Caco-2 (cell line): ENCODE measurements around the gene INO80D. TPM values are rescaled to one million over a fixed set of nuclear protein-coding genes. Genes with fewer than 3 reads are reported as not detected.

Experiments
- BruUV-seq: library from RNA; stranded (reverse); fragments of 400-500 nt; replicated peaks from 2 replicates; lab custom pipeline; 2021; lab: Mats Ljungman, UMichigan
- CTCF ChIA-PET: fragments of 300-600 bp; sonication (Branson Sonifier 250); formaldehyde crosslinking; loops from one replicate; lab custom pipeline; 2022; ENCODE audit warnings: antibody characterized with exemption; lab: Charles Lee
- POLR2A ChIA-PET: fragments of 300-600 bp; sonication (Branson Sonifier 250); formaldehyde crosslinking; loops from one replicate; lab custom pipeline; 2022; ENCODE audit warnings: antibody characterized with exemption; lab: Charles Lee
- DNase-seq, 2 experiments: peaks; one replicate each; pipeline versions ENCODE4 v3.0.0 to v3.0.0-alpha.2; 2020 to 2022
- H3K27me3 ChIP-seq: replicated peaks from 2 replicates; pipeline ENCODE4 v1.6.0; 2011; ENCODE audit warnings: low read length; ENCODE audit not compliant: control insufficient read depth, insufficient read depth
- H3K36me3 ChIP-seq: 2 replicates; pipeline ENCODE4 v1.5.1; 2011; ENCODE audit warnings: low read length; ENCODE audit not compliant: control insufficient read depth, insufficient read depth
- H3K4me1 ChIP-seq: fragments of 250-450 bp; sonication (Bioruptor Pico); 2 replicates; pipeline ENCODE4 v1.5.1; 2020; ENCODE audit warnings: mild to moderate bottlenecking
- H3K4me3 ChIP-seq: 2 replicates; pipeline ENCODE4 v1.5.1; 2011; ENCODE audit warnings: low read depth, mild to moderate bottlenecking, control low read depth, low read length
- H3K9me3 ChIP-seq: fragments of 250-450 bp; sonication (Bioruptor Pico); 2 replicates; pipeline ENCODE4 v1.5.1; 2020; ENCODE audit warnings: mild to moderate bottlenecking, moderate library complexity
- H3K27ac Mint-ChIP-seq: one replicate; pipeline ENCODE4 v1.8.0; 2022; ENCODE audit warnings: mixed read lengths; ENCODE audit not compliant: unreplicated experiment
- H3K27me3 Mint-ChIP-seq: one replicate; pipeline ENCODE4 v1.8.0; 2022; ENCODE audit warnings: mixed read lengths; ENCODE audit not compliant: insufficient read depth, unreplicated experiment
- H3K36me3 Mint-ChIP-seq: one replicate; pipeline ENCODE4 v1.8.0; 2022; ENCODE audit warnings: mild to moderate bottlenecking, mixed read lengths; ENCODE audit not compliant: insufficient read depth, unreplicated experiment
- H3K4me1 Mint-ChIP-seq: one replicate; pipeline ENCODE4 v1.8.0; 2022; ENCODE audit warnings: low read depth, mixed read lengths; ENCODE audit not compliant: unreplicated experiment
- H3K4me3 Mint-ChIP-seq: one replicate; pipeline ENCODE4 v1.8.0; 2022; ENCODE audit warnings: mild to moderate bottlenecking, moderate library complexity, mixed read lengths; ENCODE audit not compliant: unreplicated experiment
- H3K9me3 Mint-ChIP-seq: one replicate; pipeline ENCODE4 v1.8.0; 2022; ENCODE audit warnings: mixed read lengths; ENCODE audit not compliant: unreplicated experiment
- CTCF ChIP-seq, 2 experiments: fragments of 200-600 bp in 1 of 2; IDR thresholded peaks; 1 replicate in 1 of 2; 2 replicates in 1 of 2; pipeline versions ENCODE4 v1.5.1 to v1.8.0; 2011 to 2022; ENCODE audit warnings: antibody characterized with exemption in 1 of 2, control low read depth in 1 of 2, inconsistent platforms in 1 of 2, low read depth in 1 of 2, low read length in 1 of 2, mild to moderate bottlenecking in 1 of 2, moderate library complexity in 1 of 2; ENCODE audit not compliant: insufficient read depth in 1 of 2, severe bottlenecking in 1 of 2, unreplicated experiment in 1 of 2
- intact Hi-C: fragments of 100-400 bp; cut with micrococcal nuclease; formaldehyde crosslinking; loops from one replicate; pipeline ENCODE4 v1.10.0; 2022; ENCODE audit not compliant: unreplicated experiment
- total RNA-seq: library from RNA; stranded (reverse); gene quantifications from 2 replicates; pipeline ENCODE4 v1.2.3, GENCODE V29; 2022

Gene INO80D
- total RNA-seq, 1 experiment from 2014 or later = 19.8 TPM

GRCh38 chr2:205972113-205972512 lies 113.9 kb downstream of the INO80D start:
- no peak overlapping the region for H3K4me3 ChIP-seq
- Mint-ChIP-seq H3K9me3 (no peaks in the 10 kb centered on the region), H3K4me1 (peaks cover 20% of the 10 kb centered on the region), H3K27me3 (no peaks in the 10 kb centered on the region), H3K4me3 (no peak overlapping the region), H3K27ac (no peak overlapping the region), H3K36me3 (no peaks in the 10 kb centered on the region)
- H3K4me1 ChIP-seq = peaks cover 37% of the 10 kb centered on the region
- no peak for TF ChIP-seq CTCF (IDR thresholded peaks at IDR 0.05; ENCODE audit: insufficient read depth in 1 of 2, low read depth in 1 of 2, low read length in 1 of 2, severe bottlenecking in 1 of 2, unreplicated experiment in 1 of 2)
- H3K9me3 ChIP-seq = no peaks in the 10 kb centered on the region
- H3K27me3 ChIP-seq = no peaks in the 10 kb centered on the region
- ChIA-PET POLR2A (no interaction called here), CTCF (interaction anchor here (0.6 kb wide), 1 partner anchor 22 kb away, joined by 13 read pairs; no protein-coding TSS in a partner anchor)
- H3K36me3 ChIP-seq = peaks cover 2% of the 10 kb centered on the region; the same call in 1 of the 2 replicates
- intact Hi-C loops = loop anchor here (1.0 kb wide), 1 partner anchor 28 kb away; no protein-coding TSS in a partner anchor
- BruUV-seq = no TSS peak
- DNase-seq = peak; percentile 50 to 54

GRCh38 chr2:205970348-205970747 lies 115.6 kb downstream of the INO80D start:
- H3K4me1 ChIP-seq = peaks cover 24% of the 10 kb centered on the region

GRCh38 chr2:205969584-205969983 lies 116.4 kb downstream of the INO80D start:
- H3K9me3 Mint-ChIP-seq = no peaks in the 10 kb centered on the region

More at GRCh38 chr2:205970348-205970747, 115.6 kb downstream of the INO80D start:
- H3K4me3 Mint-ChIP-seq = no peak overlapping the region
- no peak for DNase-seq
- H3K27me3 ChIP-seq = no peaks in the 10 kb centered on the region
- BruUV-seq = no TSS peak
- intact Hi-C loops = no loop called here
- no peaks in the 10 kb centered on the region for H3K36me3 ChIP-seq
- no peaks in the 10 kb centered on the region for H3K27me3 Mint-ChIP-seq
- no peaks in the 10 kb centered on the region for H3K9me3 ChIP-seq
- no peak overlapping the region for H3K27ac Mint-ChIP-seq
- H3K4me3 ChIP-seq = no peak overlapping the region
- TF ChIP-seq CTCF (IDR thresholded peaks at IDR 0.05; ENCODE audit: insufficient read depth in 1 of 2, low read depth in 1 of 2, low read length in 1 of 2, severe bottlenecking in 1 of 2, unreplicated experiment in 1 of 2) = no peak
- no peaks in the 10 kb centered on the region for H3K9me3 Mint-ChIP-seq
- no peaks in the 10 kb centered on the region for H3K36me3 Mint-ChIP-seq
- ChIA-PET CTCF (no interaction called here), POLR2A (no interaction called here)
- H3K4me1 Mint-ChIP-seq = peaks cover 12% of the 10 kb centered on the region

More at GRCh38 chr2:205969584-205969983, 116.4 kb downstream of the INO80D start:
- H3K36me3 Mint-ChIP-seq = no peaks in the 10 kb centered on the region
- Histone ChIP-seq H3K27me3 (no peaks in the 10 kb centered on the region), H3K4me3 (no peak overlapping the region), H3K4me1 (peaks cover 19% of the 10 kb centered on the region), H3K9me3 (no peaks in the 10 kb centered on the region), H3K36me3 (no peaks in the 10 kb centered on the region)
- intact Hi-C loops = no loop called here
- H3K27me3 Mint-ChIP-seq = no peaks in the 10 kb centered on the region
- H3K27ac Mint-ChIP-seq = no peak overlapping the region
- peaks cover 7% of the 10 kb centered on the region for H3K4me1 Mint-ChIP-seq
- H3K4me3 Mint-ChIP-seq = no peak overlapping the region
- no peak for TF ChIP-seq CTCF (IDR thresholded peaks at IDR 0.05; ENCODE audit: insufficient read depth in 1 of 2, low read depth in 1 of 2, low read length in 1 of 2, severe bottlenecking in 1 of 2, unreplicated experiment in 1 of 2)
- ChIA-PET POLR2A (no interaction called here), CTCF (no interaction called here)
- BruUV-seq = no TSS peak
- no peak for DNase-seq
